ENCODE data around the gene ELMOD1. TPM values are rescaled to one million over a fixed set of nuclear protein-coding genes. Genes with fewer than 3 reads are reported as not detected.

The ELMOD1 gene
- total RNA-seq, 4 donors from 2014 or later = 0.70 to 3.7 (median 1.6) TPM

GRCh38 chr11:107682171-107682570 is 91.2 kb downstream of the ELMOD1 start:
- intact Hi-C loops (cut with DNase I; ENCODE audit: low total_unique reads) = no loop called here
- no peak overlapping the region for H3K4me3 ChIP-seq
- H3K36me3 ChIP-seq = no peaks in the 10 kb centered on the region
- DNase-seq = no peak
- ATAC-seq = no peak
- in situ Hi-C loops (cut with MboI; ENCODE audit: low sequenced_read_pairs in 4 of 4) = loop anchor here in 2 of 4 donors (5.0 to 10.0 kb wide), 3 partner anchors 93 to 107 kb away; no protein-coding TSS in a partner anchor
- no peak for TF ChIP-seq POLR2A (IDR thresholded peaks at IDR 0.05)
- TF ChIP-seq, protein P1, sequence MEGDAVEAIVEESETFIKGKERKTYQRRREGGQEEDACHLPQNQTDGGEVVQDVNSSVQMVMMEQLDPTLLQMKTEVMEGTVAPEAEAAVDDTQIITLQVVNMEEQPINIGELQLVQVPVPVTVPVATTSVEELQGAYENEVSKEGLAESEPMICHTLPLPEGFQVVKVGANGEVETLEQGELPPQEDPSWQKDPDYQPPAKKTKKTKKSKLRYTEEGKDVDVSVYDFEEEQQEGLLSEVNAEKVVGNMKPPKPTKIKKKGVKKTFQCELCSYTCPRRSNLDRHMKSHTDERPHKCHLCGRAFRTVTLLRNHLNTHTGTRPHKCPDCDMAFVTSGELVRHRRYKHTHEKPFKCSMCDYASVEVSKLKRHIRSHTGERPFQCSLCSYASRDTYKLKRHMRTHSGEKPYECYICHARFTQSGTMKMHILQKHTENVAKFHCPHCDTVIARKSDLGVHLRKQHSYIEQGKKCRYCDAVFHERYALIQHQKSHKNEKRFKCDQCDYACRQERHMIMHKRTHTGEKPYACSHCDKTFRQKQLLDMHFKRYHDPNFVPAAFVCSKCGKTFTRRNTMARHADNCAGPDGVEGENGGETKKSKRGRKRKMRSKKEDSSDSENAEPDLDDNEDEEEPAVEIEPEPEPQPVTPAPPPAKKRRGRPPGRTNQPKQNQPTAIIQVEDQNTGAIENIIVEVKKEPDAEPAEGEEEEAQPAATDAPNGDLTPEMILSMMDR (IDR thresholded peaks at IDR 0.05 in 4 of 5, conservative IDR thresholded peaks at IDR 0.05 in 1 of 5) = no peak
- no peaks in the 10 kb centered on the region for H3K9me3 ChIP-seq
- no peaks in the 10 kb centered on the region for H3K27me3 ChIP-seq
- H3K4me1 ChIP-seq = no peaks in the 10 kb centered on the region
- H3K27ac ChIP-seq = no peak overlapping the region

GRCh38 chr11:107682572-107682971 is 91.6 kb downstream of the ELMOD1 start:
- H3K36me3 ChIP-seq = no peaks in the 10 kb centered on the region
- no peak for TF ChIP-seq POLR2A (IDR thresholded peaks at IDR 0.05)
- TF ChIP-seq, protein P1 (IDR thresholded peaks at IDR 0.05 in 4 of 5, conservative IDR thresholded peaks at IDR 0.05 in 1 of 5) = no peak
- in situ Hi-C loops (cut with MboI; ENCODE audit: low sequenced_read_pairs in 4 of 4) = loop anchor here in 2 of 4 donors (5.0 to 10.0 kb wide), 3 partner anchors 92 to 108 kb away; no protein-coding TSS in a partner anchor
- no peaks in the 10 kb centered on the region for H3K27me3 ChIP-seq
- H3K9me3 ChIP-seq = no peaks in the 10 kb centered on the region
- ATAC-seq (no peak), DNase-seq (no peak)
- intact Hi-C loops (cut with DNase I; ENCODE audit: low total_unique reads) = no loop called here
- no peak overlapping the region for H3K4me3 ChIP-seq
- H3K4me1 ChIP-seq = no peaks in the 10 kb centered on the region
- H3K27ac ChIP-seq = no peak overlapping the region

DNA sequence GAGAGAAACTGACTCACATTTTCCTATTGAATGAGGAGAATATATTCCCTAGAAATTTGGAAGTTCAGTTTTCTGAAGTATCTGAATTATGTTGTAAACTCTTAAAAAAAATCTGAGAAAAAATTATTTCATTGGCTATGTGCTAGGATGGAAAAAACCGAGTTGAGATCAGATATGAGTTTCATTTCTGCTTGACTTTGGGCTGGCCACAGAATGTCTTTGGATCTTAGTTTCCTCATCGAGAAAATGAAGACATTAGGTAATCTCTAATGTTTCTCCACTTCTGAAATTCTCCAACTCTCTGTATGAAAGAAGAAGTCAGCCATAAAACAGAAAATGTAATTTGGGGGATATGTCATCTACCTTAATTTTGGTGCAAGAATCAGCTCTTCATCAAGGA is 92.1 kb downstream of the ELMOD1 start:
- Histone ChIP-seq H3K4me3 (no peak overlapping the region), H3K4me1 (no peaks in the 10 kb centered on the region), H3K27ac (no peak overlapping the region), H3K9me3 (no peaks in the 10 kb centered on the region), H3K27me3 (no peaks in the 10 kb centered on the region), H3K36me3 (no peaks in the 10 kb centered on the region)
- ATAC-seq = no peak
- DNase-seq = no peak
- intact Hi-C loops (cut with DNase I; ENCODE audit: low total_unique reads) (no loop called here), in situ Hi-C loops (cut with MboI; ENCODE audit: low sequenced_read_pairs in 4 of 4) (loop anchor here in 2 of 4 donors (5.0 to 10.0 kb wide), 3 partner anchors 92 to 108 kb away; no protein-coding TSS in a partner anchor)
- TF ChIP-seq POLR2A (IDR thresholded peaks at IDR 0.05) = no peak
- TF ChIP-seq, protein P1 (IDR thresholded peaks at IDR 0.05 in 4 of 5, conservative IDR thresholded peaks at IDR 0.05 in 1 of 5) = no peak

DNA sequence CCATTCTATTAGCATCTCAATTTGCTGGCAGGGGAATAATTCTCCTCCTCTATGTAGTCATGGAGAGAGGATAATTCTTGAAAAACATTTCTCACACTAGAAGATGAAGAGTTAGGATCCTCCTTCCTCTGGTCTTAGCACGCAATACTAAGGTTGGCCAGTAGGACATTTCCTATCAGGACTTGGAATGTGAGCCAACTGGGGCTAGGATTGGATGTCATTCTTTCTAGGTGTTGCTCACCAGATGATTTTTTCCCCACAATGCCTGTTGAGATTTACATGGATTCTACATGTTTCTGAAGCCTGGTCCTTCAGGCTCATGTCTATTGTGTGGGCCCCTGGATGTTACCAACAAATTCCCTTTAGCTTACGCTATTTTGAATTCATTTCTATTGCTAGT is 92.9 kb downstream of the ELMOD1 start:
- ATAC-seq = no peak
- H3K36me3 ChIP-seq = no peaks in the 10 kb centered on the region
- intact Hi-C loops (cut with DNase I; ENCODE audit: low total_unique reads) (no loop called here), in situ Hi-C loops (cut with MboI; ENCODE audit: low sequenced_read_pairs in 4 of 4) (loop anchor here in 2 of 4 donors (5.0 to 10.0 kb wide), 3 partner anchors 91 to 109 kb away; no protein-coding TSS in a partner anchor)
- H3K27me3 ChIP-seq = no peaks in the 10 kb centered on the region
- DNase-seq = no peak
- TF ChIP-seq, protein P1 (IDR thresholded peaks at IDR 0.05 in 4 of 5, conservative IDR thresholded peaks at IDR 0.05 in 1 of 5) = no peak
- no peak for TF ChIP-seq POLR2A (IDR thresholded peaks at IDR 0.05)
- no peaks in the 10 kb centered on the region for H3K9me3 ChIP-seq
- H3K4me3 ChIP-seq = no peak overlapping the region
- H3K27ac ChIP-seq = no peak overlapping the region
- no peaks in the 10 kb centered on the region for H3K4me1 ChIP-seq

Data from gastrocnemius medialis (tissue), 4 donors.